ENCODE data around the gene LGALS16. TPM values are rescaled to one million over a fixed set of nuclear protein-coding genes. Genes with fewer than 3 reads are reported as not detected.

The LGALS16 gene
- polyA plus RNA-seq, 1 donor: not detected

DNA sequence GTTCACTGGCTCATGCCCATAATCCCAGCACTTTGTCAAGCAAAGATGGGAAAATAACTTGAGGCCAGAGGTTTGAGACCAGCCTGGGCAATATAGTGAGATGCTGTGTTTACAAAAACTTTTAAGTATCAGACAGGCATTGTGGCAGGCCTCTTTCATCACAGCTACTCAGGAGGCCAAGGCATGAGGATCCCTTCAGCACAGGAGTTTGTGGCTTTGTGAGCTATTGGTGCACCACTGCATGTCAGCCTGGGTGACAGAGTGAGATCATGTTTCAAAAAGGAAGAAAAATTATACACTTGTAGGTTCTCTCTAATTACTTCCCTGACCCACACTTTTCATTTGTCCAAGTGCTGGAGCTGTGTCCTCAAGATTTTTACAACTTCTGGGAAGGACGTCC is 37.1 kb downstream of the LGALS16 start:
- Histone ChIP-seq H3K9me3 (ENCODE audit: control insufficient read depth, low read depth, low read length) (no peaks in the 10 kb centered on the region), H3K27me3 (ENCODE audit: control insufficient read depth, insufficient read depth, low read length) (peaks cover 2% of the 10 kb centered on the region), H3K4me3 (ENCODE audit: low read length) (no peak overlapping the region), H3K36me3 (ENCODE audit: control insufficient read depth, insufficient read depth, low read length) (no peaks in the 10 kb centered on the region), H3K4me1 (ENCODE audit: control insufficient read depth, insufficient read depth, low read length) (no peaks in the 10 kb centered on the region), H3K27ac (ENCODE audit: low read length) (no peak overlapping the region)
- no CpG with 5 or more reads among the region's 1 CpG for WGBS (ENCODE audit: insufficient coverage, low lambda C conversion rate)
- DNase-seq: no peak

DNA sequence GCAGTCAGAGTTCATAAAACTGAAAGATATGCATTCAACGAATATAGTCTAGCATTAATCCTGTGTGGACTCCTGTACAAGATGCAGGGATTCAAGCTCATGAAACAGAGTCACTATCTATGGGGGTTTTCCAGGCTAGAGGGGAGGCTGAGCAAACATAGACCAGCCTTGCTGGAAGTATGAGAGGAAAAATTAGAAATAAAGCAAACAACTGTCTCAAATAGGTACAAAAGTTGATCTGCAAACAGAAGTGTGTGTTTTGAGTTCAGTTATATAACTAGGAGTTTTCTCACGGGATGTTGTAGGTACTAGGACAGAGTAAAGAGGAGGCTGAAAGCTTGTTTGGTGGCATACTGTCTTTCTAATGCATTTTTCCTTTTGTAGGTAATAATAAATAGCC is 40.0 kb downstream of the LGALS16 start:
- DNase-seq: no peak
- H3K9me3 ChIP-seq (ENCODE audit: control insufficient read depth, low read depth, low read length): no peaks in the 10 kb centered on the region
- H3K4me1 ChIP-seq (ENCODE audit: control insufficient read depth, insufficient read depth, low read length): no peaks in the 10 kb centered on the region
- no peaks in the 10 kb centered on the region for H3K36me3 ChIP-seq (ENCODE audit: control insufficient read depth, insufficient read depth, low read length)
- H3K4me3 ChIP-seq (ENCODE audit: low read length): no peak overlapping the region
- peaks cover 5% of the 10 kb centered on the region for H3K27me3 ChIP-seq (ENCODE audit: control insufficient read depth, insufficient read depth, low read length)
- WGBS (ENCODE audit: insufficient coverage, low lambda C conversion rate): 83% methylated on average over 1 of the region's 2 CpGs
- no peak overlapping the region for H3K27ac ChIP-seq (ENCODE audit: low read length)

DNA sequence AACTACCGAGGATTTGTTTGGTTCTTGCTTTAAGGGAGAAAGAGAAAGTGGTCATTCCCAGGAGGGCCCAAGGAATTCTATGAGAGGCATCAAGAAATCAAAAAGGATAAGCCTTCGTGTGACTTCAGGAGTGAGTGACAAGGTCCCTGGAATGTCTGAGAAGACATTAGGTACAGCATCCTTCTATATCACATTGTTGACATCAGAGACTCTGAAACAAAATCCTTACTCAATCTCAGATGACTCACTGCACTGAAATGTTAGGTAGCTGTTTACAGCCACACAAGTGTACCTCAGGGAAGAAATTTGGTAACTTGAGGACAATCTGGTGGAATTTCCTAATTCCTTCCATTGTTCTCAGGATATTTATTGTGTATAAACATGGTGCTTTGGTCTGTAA is 40.7 kb downstream of the LGALS16 start:
- H3K4me1 ChIP-seq (ENCODE audit: control insufficient read depth, insufficient read depth, low read length): no peaks in the 10 kb centered on the region
- peaks cover 5% of the 10 kb centered on the region for H3K27me3 ChIP-seq (ENCODE audit: control insufficient read depth, insufficient read depth, low read length)
- no CpG with 5 or more reads among the region's 2 CpGs for WGBS (ENCODE audit: insufficient coverage, low lambda C conversion rate)
- H3K4me3 ChIP-seq (ENCODE audit: low read length): no peak overlapping the region
- H3K36me3 ChIP-seq (ENCODE audit: control insufficient read depth, insufficient read depth, low read length): no peaks in the 10 kb centered on the region
- no peaks in the 10 kb centered on the region for H3K9me3 ChIP-seq (ENCODE audit: control insufficient read depth, low read depth, low read length)
- DNase-seq: no peak
- H3K27ac ChIP-seq (ENCODE audit: low read length): no peak overlapping the region

DNA sequence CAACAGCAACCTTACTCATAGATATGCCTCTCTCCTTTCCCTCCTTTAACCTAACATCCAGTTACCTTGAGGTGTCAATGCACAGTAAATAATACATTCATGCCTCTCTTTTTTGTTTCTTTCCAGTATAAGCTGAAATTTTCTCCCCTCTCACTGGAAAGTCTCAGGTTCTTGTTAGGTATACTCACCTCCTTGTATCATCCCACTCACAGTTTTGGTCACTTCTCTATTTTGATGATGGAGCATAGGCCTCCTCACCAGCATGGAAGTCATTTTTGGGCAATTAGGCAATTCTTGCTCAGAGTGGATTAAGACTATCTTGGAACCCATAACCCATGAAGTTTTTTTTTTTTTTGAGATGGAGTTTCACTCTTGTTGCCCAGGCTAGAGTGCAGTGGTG is 42.8 kb downstream of the LGALS16 start:
- no peaks in the 10 kb centered on the region for H3K4me1 ChIP-seq (ENCODE audit: control insufficient read depth, insufficient read depth, low read length)
- H3K36me3 ChIP-seq (ENCODE audit: control insufficient read depth, insufficient read depth, low read length): no peaks in the 10 kb centered on the region
- peaks cover 5% of the 10 kb centered on the region for H3K27me3 ChIP-seq (ENCODE audit: control insufficient read depth, insufficient read depth, low read length)
- no peak overlapping the region for H3K27ac ChIP-seq (ENCODE audit: low read length)
- no peak overlapping the region for H3K4me3 ChIP-seq (ENCODE audit: low read length)
- H3K9me3 ChIP-seq (ENCODE audit: control insufficient read depth, low read depth, low read length): no peaks in the 10 kb centered on the region
- DNase-seq: no peak

- DNase-seq: no peak
- H3K9me3 ChIP-seq (ENCODE audit: control insufficient read depth, low read depth, low read length): no peaks in the 10 kb centered on the region
- no peak overlapping the region for H3K27ac ChIP-seq (ENCODE audit: low read length)
- peaks cover 3% of the 10 kb centered on the region for H3K27me3 ChIP-seq (ENCODE audit: control insufficient read depth, insufficient read depth, low read length)
- 70% methylated on average over 2 of the region's 5 CpGs for WGBS (ENCODE audit: insufficient coverage, low lambda C conversion rate)
- no peak overlapping the region for H3K4me3 ChIP-seq (ENCODE audit: low read length)
- H3K4me1 ChIP-seq (ENCODE audit: control insufficient read depth, insufficient read depth, low read length): no peaks in the 10 kb centered on the region
- H3K36me3 ChIP-seq (ENCODE audit: control insufficient read depth, insufficient read depth, low read length): no peaks in the 10 kb centered on the region
These were observed 45.6 kb downstream of the LGALS16 start for GRCh38 chr19:39701291-39701690.

DNA sequence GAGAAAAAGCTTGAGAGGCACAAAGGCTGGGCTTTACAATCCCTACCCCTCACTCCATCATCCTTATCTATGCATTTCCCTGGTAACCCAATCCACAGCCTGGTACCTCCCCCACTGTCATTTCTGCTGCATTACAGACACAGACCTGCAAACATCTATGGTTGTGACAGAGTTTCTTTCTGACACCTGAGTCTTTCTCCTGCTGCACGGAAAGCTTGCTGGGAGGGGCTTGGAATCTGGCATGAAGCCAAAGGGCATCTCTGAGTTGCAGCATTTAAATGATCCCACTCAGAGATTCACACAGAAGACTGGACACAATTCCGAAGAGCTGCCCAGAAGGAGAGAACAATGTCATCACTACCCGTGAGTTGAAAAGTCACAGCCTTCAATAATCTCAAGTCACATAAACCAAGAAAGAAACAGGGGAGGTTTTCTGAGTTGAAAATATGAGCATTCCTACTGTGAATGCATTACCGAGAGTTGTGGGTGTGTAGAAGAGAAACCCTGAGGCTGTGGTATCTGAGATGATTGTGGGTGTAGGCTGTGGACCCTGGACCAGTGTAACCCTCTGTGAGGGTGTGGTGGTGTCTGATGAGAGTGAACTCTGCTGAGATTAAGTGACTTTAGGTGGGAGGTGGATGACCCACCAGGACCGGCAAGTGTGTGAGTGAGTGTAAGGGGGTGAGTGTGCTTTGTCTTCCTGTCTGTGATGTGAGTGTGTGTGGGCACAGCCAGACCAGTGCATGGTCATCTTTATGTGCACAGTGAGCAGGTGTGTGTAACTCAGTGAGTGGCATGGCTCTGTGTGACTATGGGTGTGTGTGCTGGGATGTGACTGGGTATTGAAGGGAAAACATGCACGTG is 48.7 kb downstream of the LGALS16 start, which contains the start of gene LGALS14:
LGALS14 (plus strand) TSS at position 301 of the 864 bp plus-strand sequence; CDS start at position 349, 48 bp downstream.
- no CpG with 5 or more reads among the region's 6 CpGs for WGBS (ENCODE audit: insufficient coverage, low lambda C conversion rate)

GRCh38 chr19:39705578-39706188 is 50.0 kb downstream of the LGALS16 start:
- Histone ChIP-seq H3K4me1 (ENCODE audit: control insufficient read depth, insufficient read depth, low read length) (no peaks in the 10 kb centered on the region), H3K9me3 (ENCODE audit: control insufficient read depth, low read depth, low read length) (no peaks in the 10 kb centered on the region), H3K27ac (ENCODE audit: low read length) (no peak overlapping the region), H3K4me3 (ENCODE audit: low read length) (no peak overlapping the region), H3K36me3 (ENCODE audit: control insufficient read depth, insufficient read depth, low read length) (no peaks in the 10 kb centered on the region), H3K27me3 (ENCODE audit: control insufficient read depth, insufficient read depth, low read length) (no peaks in the 10 kb centered on the region)
- no peak for DNase-seq
- no CpG with 5 or more reads among the region's 8 CpGs for WGBS (ENCODE audit: insufficient coverage, low lambda C conversion rate)

More for the DNA sequence above, 48.7 kb downstream of the LGALS16 start, which contains the start of gene LGALS14:
- peaks cover 2% of the 10 kb centered on the region for H3K27me3 ChIP-seq (ENCODE audit: control insufficient read depth, insufficient read depth, low read length)
- no peak within 1 kb of the TSS for H3K27ac ChIP-seq (ENCODE audit: low read length)
- H3K4me3 ChIP-seq (ENCODE audit: low read length): no peak within 1 kb of the TSS
- peak; percentile 18 to 33 for DNase-seq
- H3K9me3 ChIP-seq (ENCODE audit: control insufficient read depth, low read depth, low read length): no peaks in the 10 kb centered on the region
- no peaks in the 10 kb centered on the region for H3K36me3 ChIP-seq (ENCODE audit: control insufficient read depth, insufficient read depth, low read length)
- no peaks in the 10 kb centered on the region for H3K4me1 ChIP-seq (ENCODE audit: control insufficient read depth, insufficient read depth, low read length)

DNA sequence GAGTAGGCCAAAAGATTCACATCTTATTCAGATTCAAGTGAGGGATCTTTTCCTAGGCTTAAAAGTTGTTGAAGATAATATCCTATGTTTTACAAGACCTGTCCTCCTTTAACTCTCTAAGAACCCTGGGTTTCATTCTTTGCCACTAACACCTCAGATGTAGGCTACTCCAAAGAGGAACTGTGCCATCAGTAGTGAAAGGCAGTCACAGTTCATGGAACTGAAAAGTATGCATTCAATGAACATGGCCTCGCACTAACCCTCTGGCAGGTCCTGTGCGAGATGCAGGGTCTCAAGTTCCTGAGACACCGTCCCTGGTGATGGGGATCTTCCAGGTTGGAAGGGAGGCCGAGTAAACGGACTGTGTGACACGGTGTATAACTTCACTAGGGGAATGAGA is 52.9 kb downstream of the LGALS16 start:
- Histone ChIP-seq H3K36me3 (ENCODE audit: control insufficient read depth, insufficient read depth, low read length) (no peaks in the 10 kb centered on the region), H3K27ac (ENCODE audit: low read length) (no peak overlapping the region), H3K27me3 (ENCODE audit: control insufficient read depth, insufficient read depth, low read length) (no peaks in the 10 kb centered on the region), H3K4me1 (ENCODE audit: control insufficient read depth, insufficient read depth, low read length) (no peaks in the 10 kb centered on the region), H3K4me3 (ENCODE audit: low read length) (no peak overlapping the region), H3K9me3 (ENCODE audit: control insufficient read depth, low read depth, low read length) (no peaks in the 10 kb centered on the region)
- no CpG with 5 or more reads among the region's 6 CpGs for WGBS (ENCODE audit: insufficient coverage, low lambda C conversion rate)
- DNase-seq: no peak

DNA sequence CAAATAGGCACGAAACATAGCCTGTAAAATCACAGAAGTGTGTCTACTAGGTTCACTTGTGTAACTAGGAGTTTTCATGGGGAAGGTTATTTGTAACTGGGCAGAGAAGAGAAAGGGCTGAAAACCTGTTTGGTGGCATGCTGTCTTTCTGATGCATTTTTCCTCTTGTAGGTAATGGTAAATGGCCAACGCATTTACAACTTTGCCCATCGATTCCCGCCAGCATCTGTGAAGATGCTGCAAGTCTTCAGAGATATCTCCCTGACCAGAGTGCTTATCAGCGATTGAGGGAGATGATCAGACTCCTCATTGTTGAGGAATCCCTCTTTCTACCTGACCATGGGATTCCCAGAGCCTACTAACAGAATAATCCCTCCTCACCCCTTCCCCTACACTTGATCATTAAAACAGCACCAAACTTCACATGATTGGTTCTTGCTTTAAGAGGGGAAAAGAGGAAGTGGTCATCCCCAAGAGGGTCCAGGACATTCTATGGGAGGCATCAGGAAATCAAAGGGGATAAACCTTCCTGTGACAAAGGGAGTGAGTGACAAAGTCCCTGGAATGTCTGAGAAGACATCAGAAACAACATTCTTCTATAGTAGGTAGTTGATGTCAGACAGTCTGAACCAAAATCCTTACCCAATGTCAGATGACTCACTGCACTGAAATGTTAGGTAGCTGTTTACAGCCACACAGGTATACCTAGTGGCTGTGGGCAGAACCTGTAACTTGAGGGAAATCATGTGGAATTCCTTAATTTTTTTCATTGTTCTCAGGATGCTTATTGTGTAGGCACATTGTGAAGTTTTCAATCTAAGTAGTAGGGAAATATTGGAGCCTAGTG is 53.5 kb downstream of the LGALS16 start:
- no peak overlapping the region for H3K4me3 ChIP-seq (ENCODE audit: low read length)
- DNase-seq: no peak
- no peaks in the 10 kb centered on the region for H3K9me3 ChIP-seq (ENCODE audit: control insufficient read depth, low read depth, low read length)
- WGBS (ENCODE audit: insufficient coverage, low lambda C conversion rate): no CpG with 5 or more reads among the region's 5 CpGs
- H3K27ac ChIP-seq (ENCODE audit: low read length): no peak overlapping the region
- no peaks in the 10 kb centered on the region for H3K27me3 ChIP-seq (ENCODE audit: control insufficient read depth, insufficient read depth, low read length)
- no peaks in the 10 kb centered on the region for H3K4me1 ChIP-seq (ENCODE audit: control insufficient read depth, insufficient read depth, low read length)
- no peaks in the 10 kb centered on the region for H3K36me3 ChIP-seq (ENCODE audit: control insufficient read depth, insufficient read depth, low read length)

Data from large intestine (tissue), 3 donors.